Measurements from ENCODE around the gene SMYD3.

Gene SMYD3

GRCh38 chr1:246068619-246069509 lies 438.2 kb downstream of the SMYD3 start:
- no peak overlapping the region for H3K4me3 ChIP-seq (ENCODE audit: low read depth, low read length)
- no peak for DNase-seq (ENCODE audit: low read depth)
- no peak for TF ChIP-seq CTCF (conservative IDR thresholded peaks at IDR 0.05; ENCODE audit: low read depth, low read length)

- H3K4me3 ChIP-seq (ENCODE audit: low read depth, low read length), result no peak overlapping the region
Observed at GRCh38 chr1:246068217-246068512, 438.9 kb downstream of the SMYD3 start.

GRCh38 chr1:246067432-246068216 lies 439.5 kb downstream of the SMYD3 start:
- peak; percentile 65 for DNase-seq (ENCODE audit: low read depth)
- no peak for TF ChIP-seq CTCF (conservative IDR thresholded peaks at IDR 0.05; ENCODE audit: low read depth, low read length)
- no peak overlapping the region for H3K4me3 ChIP-seq (ENCODE audit: low read depth, low read length)

More at GRCh38 chr1:246068217-246068512, 438.9 kb downstream of the SMYD3 start:
- DNase-seq (ENCODE audit: low read depth), result no peak
- TF ChIP-seq CTCF (conservative IDR thresholded peaks at IDR 0.05; ENCODE audit: low read depth, low read length), result no peak

GRCh38 chr1:246066573-246066972 lies 440.5 kb downstream of the SMYD3 start:
- no peak overlapping the region for H3K4me3 ChIP-seq (ENCODE audit: low read depth, low read length)
- DNase-seq (ENCODE audit: low read depth), result no peak
- no peak for TF ChIP-seq CTCF (conservative IDR thresholded peaks at IDR 0.05; ENCODE audit: low read depth, low read length)

GRCh38 chr1:246065592-246065991 lies 441.5 kb downstream of the SMYD3 start:
- no peak overlapping the region for H3K4me3 ChIP-seq (ENCODE audit: low read depth, low read length)
- TF ChIP-seq CTCF (conservative IDR thresholded peaks at IDR 0.05; ENCODE audit: low read depth, low read length), result no peak
- no peak for DNase-seq (ENCODE audit: low read depth)

GRCh38 chr1:246064891-246065290 lies 442.2 kb downstream of the SMYD3 start:
- DNase-seq (ENCODE audit: low read depth), result no peak
- no peak for TF ChIP-seq CTCF (conservative IDR thresholded peaks at IDR 0.05; ENCODE audit: low read depth, low read length)
- no peak overlapping the region for H3K4me3 ChIP-seq (ENCODE audit: low read depth, low read length)
